B cell (primary cell): ENCODE measurements around the gene MYH7B. TPM values are rescaled to one million over a fixed set of nuclear protein-coding genes. Genes with fewer than 3 reads are reported as not detected.

Experiments
- ATAC-seq: fragments of 200-7000 bp; cut with Tn5 transposase; one replicate; pipeline ENCODE4 v1.10.0; 2021; ENCODE audit warnings: low read depth, mild to moderate bottlenecking, moderate number of reproducible peaks, moderate library complexity
- CTCF ChIA-PET: fragments of 350-600 bp; sonication (Branson Sonifier 250); formaldehyde crosslinking; loops from one replicate; lab custom pipeline; 2021; ENCODE audit warnings: antibody characterized with exemption, inconsistent platforms; lab: Charles Lee
- POLR2A ChIA-PET: fragments of 350-600 bp; sonication (Branson Sonifier 250); formaldehyde crosslinking; loops from one replicate; lab custom pipeline; 2021; ENCODE audit warnings: antibody characterized with exemption; lab: Charles Lee
- DNase-seq: peaks from one replicate; pipeline ENCODE4 v3.0.0; 2013
- H2AFZ ChIP-seq: 2 replicates; pipeline ENCODE4 v1.6.1; 2012; ENCODE audit warnings: mild to moderate bottlenecking, low read depth, low read length; ENCODE audit not compliant: insufficient read depth, poor library complexity, severe bottlenecking
- H3K27ac ChIP-seq, 2 donors: 1 replicate in 1 of 2; 2 replicates in 1 of 2; pipeline ENCODE4 v1.5.1; 2012 to 2013; ENCODE audit warnings: low read length in 2 of 2, mild to moderate bottlenecking in 2 of 2, moderate library complexity in 1 of 2
- H3K27me3 ChIP-seq, 4 experiments: fragments of 200-600 bp in 1 of 4; sonication (generic) in 1 of 4; replicated peaks in 1 of 4; 1 replicate in 2 of 4; 2 replicates in 2 of 4; pipeline versions ENCODE4 v1.6.1 to v1.7.0; 2013 to 2016; ENCODE audit warnings: low read length in 3 of 4, mild to moderate bottlenecking in 2 of 4, mixed read lengths in 1 of 4, moderate library complexity in 1 of 4; ENCODE audit not compliant: insufficient read depth in 4 of 4, control insufficient read depth in 3 of 4; ENCODE audit errors: control extremely low read depth in 1 of 4
- H3K36me3 ChIP-seq, 2 experiments: replicated peaks in 1 of 2; 1 replicate in 1 of 2; 2 replicates in 1 of 2; pipeline versions ENCODE4 v1.6.1 to v1.7.1; 2013; ENCODE audit warnings: low read length in 1 of 2; ENCODE audit not compliant: insufficient read depth in 2 of 2, control insufficient read depth in 1 of 2; ENCODE audit errors: control extremely low read depth in 1 of 2, extremely low read depth in 1 of 2
- H3K4me1 ChIP-seq, 2 donors: fragments of 200-600 bp in 1 of 2; sonication (generic) in 1 of 2; 1 replicate in 1 of 2; 2 replicates in 1 of 2; pipeline versions ENCODE4 v1.5.1 to v1.6.1; 2013 to 2017; ENCODE audit warnings: low read length in 2 of 2; ENCODE audit not compliant: control insufficient read depth in 2 of 2, insufficient read depth in 2 of 2
- H3K4me2 ChIP-seq: replicated peaks from 2 replicates; pipeline ENCODE3; 2012; ENCODE audit warnings: mild to moderate bottlenecking, low read depth, low read length; ENCODE audit not compliant: poor library complexity, severe bottlenecking
- H3K4me3 ChIP-seq, 5 experiments: fragments of 200-600 bp in 1 of 5; sonication (generic) in 1 of 5; 1 replicate in 3 of 5; 2 replicates in 2 of 5; pipeline versions ENCODE4 v1.5.1 to v1.7.0; 2011 to 2016; ENCODE audit warnings: low read length in 4 of 5, mild to moderate bottlenecking in 4 of 5, low read depth in 2 of 5, control low read depth in 1 of 5, moderate library complexity in 1 of 5; ENCODE audit not compliant: insufficient read depth in 1 of 5; ENCODE audit errors: control extremely low read depth in 1 of 5, extremely low read depth in 1 of 5
- H3K79me2 ChIP-seq: fragments of 200-600 bp; sonication (generic); one replicate; pipeline ENCODE4 v1.6.0; 2016; ENCODE audit warnings: low read length; ENCODE audit not compliant: control insufficient read depth, insufficient read depth
- H3K9ac ChIP-seq: fragments of 200-600 bp; sonication (generic); 2 replicates; pipeline ENCODE4 v1.6.1; 2017; ENCODE audit warnings: mild to moderate bottlenecking, low read length, moderate library complexity
- H3K9me3 ChIP-seq, 3 donors: one replicate each; pipeline versions ENCODE4 v1.6.1 to v1.7.1; 2013; ENCODE audit warnings: low read length in 2 of 3; ENCODE audit not compliant: control insufficient read depth in 2 of 3, insufficient read depth in 1 of 3; ENCODE audit errors: control extremely low read depth in 1 of 3
- H4K20me1 ChIP-seq: 2 replicates; pipeline ENCODE4 v1.6.0; 2012; ENCODE audit warnings: mild to moderate bottlenecking, low read length; ENCODE audit not compliant: insufficient read depth, control insufficient read depth, poor library complexity, severe bottlenecking
- H3K27ac Mint-ChIP-seq: one replicate; pipeline ENCODE4 v1.8.0; 2021; ENCODE audit warnings: mixed read lengths
- H3K27me3 Mint-ChIP-seq: one replicate; pipeline ENCODE4 v1.8.0; 2021; ENCODE audit warnings: mixed read lengths
- H3K4me1 Mint-ChIP-seq: one replicate; pipeline ENCODE4 v1.8.0; 2021; ENCODE audit warnings: mixed read lengths
- H3K4me3 Mint-ChIP-seq: one replicate; pipeline ENCODE4 v1.8.0; 2021; ENCODE audit warnings: mixed read lengths
- H3K9me3 Mint-ChIP-seq: one replicate; pipeline ENCODE4 v1.8.0; 2022; ENCODE audit warnings: mixed read lengths; ENCODE audit not compliant: insufficient read depth
- CTCF ChIP-seq: fragments of 200-600 bp; IDR thresholded peaks from one replicate; pipeline ENCODE4 v1.8.0; 2022; ENCODE audit warnings: antibody characterized with exemption, mild to moderate bottlenecking
- EZH2 ChIP-seq: IDR thresholded peaks from 2 replicates; pipeline ENCODE4 v1.6.1; 2012; ENCODE audit warnings: borderline replicate concordance, low read depth, mild to moderate bottlenecking, moderate library complexity, low read length; ENCODE audit not compliant: insufficient read depth, poor library complexity, severe bottlenecking
- WGBS: methylation state at CpG from one replicate; pipeline ENCODE4 v1.1.5; 2013; ENCODE audit warnings: missing lambda C conversion rate; ENCODE audit not compliant: insufficient coverage; 5-methylcytosine and 5-hydroxymethylcytosine counted together
- intact Hi-C: fragments of 100-400 bp; cut with micrococcal nuclease; formaldehyde crosslinking; loops from one replicate; pipeline ENCODE4 v1.10.0; 2022
- polyA plus RNA-seq: library from polyadenylated mRNA; depleted of rRNA; stranded (reverse); fragments of >200 nt; gene quantifications from 2 replicates; pipeline ENCODE4 v1.2.3, GENCODE V29; 2012
- total RNA-seq, 2 donors: library from RNA; stranded (reverse); fragments of 120-200 nt in 1 of 2; gene quantifications; 1 replicate in 1 of 2; 2 replicates in 1 of 2; pipeline versions ENCODE4 v1.2.3 to v1.2.4, GENCODE V29; 2013 to 2022

MYH7B gene
- total and polyA plus RNA-seq, 2 donors (not counting 1 experiment from before 2014, with no cell fraction given): 0.79 to 1.2 TPM

- Histone ChIP-seq H4K20me1 (no peaks in the 10 kb centered on the region), H3K4me3 (no peak overlapping the region), H3K4me2 (no peak overlapping the region), H3K9me3 (peaks cover 0 to 3% (median 0%) of the 10 kb centered on the region in 3 donors), H3K4me1 (no peaks in the 10 kb centered on the region), H3K27me3 (peaks cover 0 to 19% (median 8%) of the 10 kb centered on the region in 4 experiments), H3K79me2 (no peaks in the 10 kb centered on the region), H2AFZ (no peak overlapping the region), H3K27ac (no peak overlapping the region), H3K36me3 (no peaks in the 10 kb centered on the region), H3K9ac (no peak overlapping the region)
- WGBS: 47% methylated on average over 9 of the region's 14 CpGs
- Mint-ChIP-seq H3K9me3 (no peaks in the 10 kb centered on the region), H3K4me1 (no peaks in the 10 kb centered on the region), H3K27ac (no peak overlapping the region), H3K27me3 (peaks cover 25% of the 10 kb centered on the region), H3K4me3 (no peak overlapping the region)
- ATAC-seq (no peak), DNase-seq (no peak)
- intact Hi-C loops: no loop called here
- ChIA-PET POLR2A (no interaction called here), CTCF (no interaction called here)
- TF ChIP-seq EZH2: no peak
- TF ChIP-seq CTCF: no peak
Observed at GRCh38 chr20:34983995-34984735, 28.5 kb downstream of the MYH7B start.

GRCh38 chr20:34984756-34985261, 29.1 kb downstream of the MYH7B start:
- no peak overlapping the region for H3K4me2 ChIP-seq
- peaks cover 25% of the 10 kb centered on the region for H3K27me3 Mint-ChIP-seq
- H3K79me2 ChIP-seq: no peaks in the 10 kb centered on the region
- no peak overlapping the region for H3K4me3 Mint-ChIP-seq
- H3K27me3 ChIP-seq: peaks cover 0 to 19% (median 8%) of the 10 kb centered on the region in 4 experiments
- H3K36me3 ChIP-seq: no peaks in the 10 kb centered on the region
- no peak for ATAC-seq
- no peak overlapping the region for H3K27ac ChIP-seq
- 86% methylated on average over 13 of the region's 18 CpGs for WGBS
- no peaks in the 10 kb centered on the region for H3K4me1 Mint-ChIP-seq
- H3K9me3 ChIP-seq: peaks cover 0 to 3% (median 0%) of the 10 kb centered on the region in 3 donors
- H3K9me3 Mint-ChIP-seq: no peaks in the 10 kb centered on the region
- ChIA-PET CTCF (no interaction called here), POLR2A (no interaction called here)
- DNase-seq: no peak
- no peaks in the 10 kb centered on the region for H4K20me1 ChIP-seq
- no peak overlapping the region for H3K9ac ChIP-seq
- no peak overlapping the region for H3K4me3 ChIP-seq
- H3K4me1 ChIP-seq: no peaks in the 10 kb centered on the region
- intact Hi-C loops: no loop called here
- peak overlapping the region; percentile 44 for H3K27ac Mint-ChIP-seq
- TF ChIP-seq EZH2: no peak
- no peak for TF ChIP-seq CTCF
- H2AFZ ChIP-seq: no peak overlapping the region
